HepG2 (cell line): Measurements from ENCODE around the gene IER2. TPM values are rescaled to one million over a fixed set of nuclear protein-coding genes. Genes with fewer than 3 reads are reported as not detected.
A peak's percentile ranks its signal among the peaks of the same experiment; 100 is the strongest.

Experiments used
- ARID4A ChIP-seq: sonication (generic); formaldehyde crosslinking; IDR thresholded peaks from 2 replicates; pipeline ENCODE4 v1.5.0; 2020; ENCODE audit warnings: mild to moderate bottlenecking, missing genetic modification reagents, borderline replicate concordance
- ERF ChIP-seq: IDR thresholded peaks from 2 replicates; pipeline ENCODE4 v1.6.1; 2018; ENCODE audit warnings: missing biosample characterization, missing genetic modification reagents
- GABPB1 ChIP-seq: IDR thresholded peaks from 2 replicates; pipeline ENCODE4 v1.6.1; 2016; ENCODE audit warnings: mild to moderate bottlenecking, missing genetic modification reagents, moderate library complexity, missing compliant biosample characterization
- GMEB1 ChIP-seq: sonication (generic); formaldehyde crosslinking; IDR thresholded peaks from 2 replicates; pipeline ENCODE4 v1.5.1; 2020; ENCODE audit warnings: missing genetic modification reagents, mild to moderate bottlenecking, borderline replicate concordance
- HNRNPLL ChIP-seq: fragments of 200-400 bp; formaldehyde crosslinking; IDR thresholded peaks from 2 replicates; pipeline ENCODE4 v1.6.1; 2017; ENCODE audit warnings: mild to moderate bottlenecking, low read depth, low read length; ENCODE audit not compliant: poor library complexity, severe bottlenecking
- NR1H2 ChIP-seq: sonication (generic); formaldehyde crosslinking; IDR thresholded peaks from 2 replicates; pipeline ENCODE4 v1.8.1; 2022; ENCODE audit warnings: low read depth, missing genetic modification reagents, borderline replicate concordance
- PHF20 ChIP-seq: sonication (generic); formaldehyde crosslinking; IDR thresholded peaks from 2 replicates; pipeline ENCODE4 v1.5.0; 2020; ENCODE audit warnings: mild to moderate bottlenecking, missing genetic modification reagents
- SP5 ChIP-seq: IDR thresholded peaks from 2 replicates; pipeline ENCODE4 v1.6.1; 2016; ENCODE audit warnings: low read depth, borderline replicate concordance
- TFDP1 ChIP-seq: IDR thresholded peaks from 2 replicates; pipeline ENCODE4 v1.6.1; 2016; ENCODE audit warnings: missing compliant biosample characterization, missing genetic modification reagents, borderline replicate concordance
- YEATS2 ChIP-seq: sonication (generic); formaldehyde crosslinking; IDR thresholded peaks from 2 replicates; pipeline ENCODE4 v1.4.0; 2020; ENCODE audit warnings: missing genetic modification reagents, borderline replicate concordance
- ZBTB2 ChIP-seq: sonication (generic); formaldehyde crosslinking; IDR thresholded peaks from 2 replicates; pipeline ENCODE4 v1.8.0; 2022; ENCODE audit warnings: low read depth, missing genetic modification reagents
- ZBTB4 ChIP-seq: sonication (generic); formaldehyde crosslinking; IDR thresholded peaks from 2 replicates; pipeline ENCODE4 v1.4.0; 2020; ENCODE audit warnings: missing genetic modification reagents, mild to moderate bottlenecking, borderline replicate concordance
- ZBTB42 ChIP-seq: sonication (generic); formaldehyde crosslinking; IDR thresholded peaks from 2 replicates; pipeline ENCODE4 v1.5.0; 2020; ENCODE audit warnings: mild to moderate bottlenecking, missing genetic modification reagents
- ZNF335 ChIP-seq: sonication (generic); formaldehyde crosslinking; IDR thresholded peaks from 2 replicates; pipeline ENCODE4 v1.4.0; 2020; ENCODE audit warnings: missing genetic modification reagents
- polyA plus RNA-seq, 8 experiments: library from polyadenylated mRNA; depleted of rRNA in 3 of 8; stranded (reverse) in 7 of 8; unstranded in 1 of 8; fragments of >200 nt; fragmentation: Illumina TruSeq in 4 of 8; extraction: Trizol in 4 of 8; gene quantifications; 2 replicates each; pipeline versions ENCODE4 v1.2.1 to v1.2.3, GENCODE V29; 2011 to 2016; ENCODE audit warnings: low read depth in 4 of 8, missing spikeins in 1 of 8, mixed read lengths in 1 of 8; ENCODE audit not compliant: insufficient read depth in 1 of 8
- total RNA-seq, 5 experiments: library from RNA; depleted of rRNA; stranded (reverse); fragments of >200 nt; fragmentation: Illumina TruSeq; extraction: Trizol; gene quantifications; 2 replicates each; pipeline ENCODE4 v1.2.3, GENCODE V29; 2016; ENCODE audit warnings: low read depth in 1 of 5

Gene IER2
- total and polyA plus RNA-seq, 2 of the 13 experiments (the other 11 are each of a cell fraction or from before 2014, with no cell fraction given) = 10.1 to 14.3 TPM

GRCh38 chr19:13102666-13103580 lies 47.3 kb upstream of the IER2 start, which contains the start of gene LYL1 (continued):
- TF ChIP-seq NR1H2 (0 out of 2 replicates have a peak, but pooled peaks have one; percentile 19), ZNF335 (CRISPR knock-in tag) (peak; percentile 77; the same call in 1 of the 2 replicates), GABPB1 (CRISPR knock-in tag) (peak; percentile 64; the same call in 1 of the 2 replicates), PHF20 (CRISPR knock-in tag) (0 out of 2 replicates have a peak, but pooled peaks have one; percentile 4), SP5 (CRISPR knock-in tag) (peak; percentile 72; the same call in 1 of the 2 replicates), ZBTB2 (CRISPR knock-in tag) (0 out of 2 replicates have a peak, but pooled peaks have one; percentile 46), YEATS2 (CRISPR knock-in tag) (0 out of 2 replicates have a peak, but pooled peaks have one; percentile 50), ERF (CRISPR knock-in tag) (no peak), TFDP1 (CRISPR knock-in tag) (0 out of 2 replicates have a peak, but pooled peaks have one; percentile 6), GMEB1 (CRISPR knock-in tag) (no peak), ARID4A (CRISPR knock-in tag) (peak; percentile 72), ZBTB42 (CRISPR knock-in tag) (0 out of 2 replicates have a peak, but pooled peaks have one; percentile 50), HNRNPLL (peak; percentile 42), ZBTB4 (no peak)
